ENCODE results near the gene IFNL4. TPM values are rescaled to one million over a fixed set of nuclear protein-coding genes. Genes with fewer than 3 reads are reported as not detected.
A peak's percentile ranks its signal among the peaks of the same experiment; 100 is the strongest.
"Not testable (repeated sequence)": the region's sequence is repeated elsewhere in the genome, so short reads cannot be mapped to it uniquely, and the experiment has no call there.

Gene IFNL4
- total RNA-seq, 1 donor from 2014 or later, result not detected

DNA sequence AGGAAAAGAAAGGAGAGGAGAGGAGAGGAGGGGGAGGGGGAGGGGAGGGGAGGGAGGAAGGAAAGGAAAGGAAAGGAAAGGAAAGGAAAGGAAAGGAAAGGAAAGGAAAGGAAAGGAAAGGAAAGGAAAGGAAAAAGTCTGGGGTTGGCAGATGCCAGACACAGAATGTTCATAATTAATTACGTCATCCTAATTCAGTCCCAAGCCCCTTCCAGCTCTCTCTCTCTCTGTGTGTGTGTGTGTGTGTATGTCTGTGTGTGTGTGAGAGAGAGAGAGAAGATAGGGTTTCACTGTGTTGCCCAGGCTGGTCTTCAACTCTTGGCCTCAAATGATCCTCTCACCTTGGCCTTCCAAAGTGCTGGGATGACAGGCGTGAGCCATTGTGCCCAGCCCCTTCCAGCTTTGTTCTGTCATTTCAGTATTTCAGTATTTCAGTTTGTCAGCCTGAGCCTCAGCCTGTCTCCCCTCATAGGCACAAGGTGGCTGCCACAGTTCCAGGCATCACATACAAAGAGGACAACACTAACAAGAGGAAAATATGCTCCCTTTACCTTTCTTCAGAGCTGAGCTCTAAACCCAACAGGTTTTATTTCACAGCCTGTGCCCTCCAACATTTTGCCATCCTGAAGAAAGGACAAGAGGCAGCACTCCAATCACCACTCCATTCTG is 18.4 kb downstream of the IFNL4 start:
- peaks cover 12% of the 10 kb centered on the region for H3K27me3 Mint-ChIP-seq (ENCODE audit: insufficient read depth, low read depth)
- no peaks in the 10 kb centered on the region for H3K4me1 ChIP-seq
- no peak overlapping the region for H3K4me3 ChIP-seq
- H3K4me1 Mint-ChIP-seq, result no peaks in the 10 kb centered on the region
- H3K36me3 Mint-ChIP-seq, result no peaks in the 10 kb centered on the region
- H3K36me3 ChIP-seq, result no peaks in the 10 kb centered on the region
- H3K27ac Mint-ChIP-seq, result no peak overlapping the region
- no peak overlapping the region for H3K9ac ChIP-seq
- TF ChIP-seq, protein P1, sequence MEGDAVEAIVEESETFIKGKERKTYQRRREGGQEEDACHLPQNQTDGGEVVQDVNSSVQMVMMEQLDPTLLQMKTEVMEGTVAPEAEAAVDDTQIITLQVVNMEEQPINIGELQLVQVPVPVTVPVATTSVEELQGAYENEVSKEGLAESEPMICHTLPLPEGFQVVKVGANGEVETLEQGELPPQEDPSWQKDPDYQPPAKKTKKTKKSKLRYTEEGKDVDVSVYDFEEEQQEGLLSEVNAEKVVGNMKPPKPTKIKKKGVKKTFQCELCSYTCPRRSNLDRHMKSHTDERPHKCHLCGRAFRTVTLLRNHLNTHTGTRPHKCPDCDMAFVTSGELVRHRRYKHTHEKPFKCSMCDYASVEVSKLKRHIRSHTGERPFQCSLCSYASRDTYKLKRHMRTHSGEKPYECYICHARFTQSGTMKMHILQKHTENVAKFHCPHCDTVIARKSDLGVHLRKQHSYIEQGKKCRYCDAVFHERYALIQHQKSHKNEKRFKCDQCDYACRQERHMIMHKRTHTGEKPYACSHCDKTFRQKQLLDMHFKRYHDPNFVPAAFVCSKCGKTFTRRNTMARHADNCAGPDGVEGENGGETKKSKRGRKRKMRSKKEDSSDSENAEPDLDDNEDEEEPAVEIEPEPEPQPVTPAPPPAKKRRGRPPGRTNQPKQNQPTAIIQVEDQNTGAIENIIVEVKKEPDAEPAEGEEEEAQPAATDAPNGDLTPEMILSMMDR (IDR thresholded peaks at IDR 0.05), result no peak
- no peak for TF ChIP-seq EZH2 (IDR thresholded peaks at IDR 0.05)
- TF ChIP-seq EZH2phosphoT487 (IDR thresholded peaks at IDR 0.05), result no peak
- H3K4me3 Mint-ChIP-seq, result no peak overlapping the region
- no peaks in the 10 kb centered on the region for H3K9me3 ChIP-seq (ENCODE audit: low read depth)
- H2AFZ ChIP-seq (replicated peaks), result no peak overlapping the region
- H3K9me3 Mint-ChIP-seq, result no peaks in the 10 kb centered on the region
- H4K20me1 ChIP-seq (ENCODE audit: low read depth), result no peaks in the 10 kb centered on the region
- no peak overlapping the region for H3K4me2 ChIP-seq
- H3K27ac ChIP-seq, result no peak overlapping the region
- DNase-seq (ENCODE audit: low spot score), result no peak
- peaks cover 78% of the 10 kb centered on the region for H3K27me3 ChIP-seq
- no peaks in the 10 kb centered on the region for H3K79me2 ChIP-seq (ENCODE audit: low read depth)
- no peaks in the 10 kb centered on the region for H3F3A ChIP-seq (ENCODE audit: low read depth)

DNA sequence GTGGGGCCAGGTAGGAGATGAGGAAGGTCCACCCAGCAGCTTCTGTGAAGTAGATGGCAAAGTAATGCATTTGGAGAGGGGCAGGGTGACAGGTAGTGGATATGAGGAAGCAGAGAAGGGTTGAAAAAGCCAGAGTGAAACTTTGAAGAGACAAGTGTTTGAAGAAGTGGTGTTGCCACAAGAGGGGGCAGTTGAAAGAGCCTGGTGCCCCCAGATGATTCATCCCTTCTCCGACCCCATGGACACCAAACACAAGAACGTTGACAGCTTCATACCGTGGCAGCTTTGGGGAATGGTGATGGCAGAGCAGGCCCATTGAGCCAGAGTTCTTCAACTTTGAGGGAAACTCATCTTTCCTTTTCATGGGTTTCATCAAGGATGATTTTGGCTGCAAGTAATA is 23.7 kb downstream of the IFNL4 start:
- Mint-ChIP-seq H3K27ac (no peak overlapping the region), H3K4me3 (peak overlapping the region; percentile 15)
- DNase-seq (ENCODE audit: low spot score), result peak; percentile 44

DNA sequence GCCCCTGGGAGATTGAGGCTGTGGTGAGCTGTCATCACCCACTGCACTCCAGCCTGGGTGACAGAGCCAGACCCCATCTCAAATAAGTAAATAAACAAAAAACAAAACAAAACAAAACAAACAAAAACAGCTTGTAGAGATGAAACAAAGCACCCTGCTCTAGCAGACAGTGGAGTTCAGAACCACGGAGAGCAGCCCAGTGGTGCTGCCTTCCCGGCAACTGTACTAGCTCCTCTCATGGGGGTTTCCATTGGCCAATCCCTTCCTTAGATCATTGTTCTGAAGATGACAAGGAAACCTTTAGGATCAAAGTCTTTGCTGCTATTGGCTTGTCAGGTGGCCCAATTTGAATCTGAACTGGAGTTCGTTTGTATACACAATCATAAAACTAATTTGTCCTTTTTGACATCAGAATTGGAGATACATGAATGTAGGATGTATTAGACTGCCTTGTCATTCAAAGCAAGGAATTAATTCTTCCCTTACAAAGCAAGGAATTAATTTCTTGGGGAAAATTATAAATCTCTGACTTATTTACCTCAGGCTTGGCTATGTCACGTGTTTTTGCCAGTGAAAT is 24.9 kb downstream of the IFNL4 start:
- Histone ChIP-seq H3K9ac (no peak overlapping the region), H3K36me3 (no peaks in the 10 kb centered on the region), H2AFZ (replicated peaks) (no peak overlapping the region), H3K79me2 (ENCODE audit: low read depth) (no peaks in the 10 kb centered on the region), H3K27me3 (peaks cover 66% of the 10 kb centered on the region), H3K4me3 (no peak overlapping the region), H3K4me1 (no peaks in the 10 kb centered on the region), H3F3A (ENCODE audit: low read depth) (no peaks in the 10 kb centered on the region), H3K9me3 (ENCODE audit: low read depth) (no peaks in the 10 kb centered on the region), H4K20me1 (ENCODE audit: low read depth) (no peaks in the 10 kb centered on the region), H3K27ac (no peak overlapping the region), H3K4me2 (no peak overlapping the region)
- TF ChIP-seq EZH2 (IDR thresholded peaks at IDR 0.05) (no peak), EZH2phosphoT487 (IDR thresholded peaks at IDR 0.05) (no peak)
- TF ChIP-seq, protein P1 (IDR thresholded peaks at IDR 0.05), result no peak
- Mint-ChIP-seq H3K9me3 (no peaks in the 10 kb centered on the region), H3K4me3 (no peak overlapping the region), H3K27me3 (ENCODE audit: insufficient read depth, low read depth) (peaks cover 20% of the 10 kb centered on the region), H3K36me3 (no peaks in the 10 kb centered on the region), H3K4me1 (no peaks in the 10 kb centered on the region), H3K27ac (no peak overlapping the region)
- DNase-seq (ENCODE audit: low spot score), result peak; percentile 84

More for the DNA sequence above, 23.7 kb downstream of the IFNL4 start:
- TF ChIP-seq, protein P1 (IDR thresholded peaks at IDR 0.05), result peak; percentile 28
- no peak for TF ChIP-seq EZH2 (IDR thresholded peaks at IDR 0.05)
- no peak for TF ChIP-seq EZH2phosphoT487 (IDR thresholded peaks at IDR 0.05)
- no peak overlapping the region for H3K27ac ChIP-seq
- no peaks in the 10 kb centered on the region for H3K4me1 Mint-ChIP-seq
- H3K4me1 ChIP-seq, result no peaks in the 10 kb centered on the region
- H4K20me1 ChIP-seq (ENCODE audit: low read depth), result no peaks in the 10 kb centered on the region
- no peaks in the 10 kb centered on the region for H3K36me3 ChIP-seq
- no peak overlapping the region for H3K9ac ChIP-seq
- H3K79me2 ChIP-seq (ENCODE audit: low read depth), result no peaks in the 10 kb centered on the region
- no peak overlapping the region for H3K4me2 ChIP-seq
- no peaks in the 10 kb centered on the region for H3K9me3 Mint-ChIP-seq
- no peaks in the 10 kb centered on the region for H3F3A ChIP-seq (ENCODE audit: low read depth)
- H3K4me3 ChIP-seq, result no peak overlapping the region
- peaks cover 20% of the 10 kb centered on the region for H3K27me3 Mint-ChIP-seq (ENCODE audit: insufficient read depth, low read depth)
- H3K9me3 ChIP-seq (ENCODE audit: low read depth), result no peaks in the 10 kb centered on the region
- H3K27me3 ChIP-seq, result peaks cover 70% of the 10 kb centered on the region
- H3K36me3 Mint-ChIP-seq, result no peaks in the 10 kb centered on the region
- no peak overlapping the region for H2AFZ ChIP-seq (replicated peaks)

DNA sequence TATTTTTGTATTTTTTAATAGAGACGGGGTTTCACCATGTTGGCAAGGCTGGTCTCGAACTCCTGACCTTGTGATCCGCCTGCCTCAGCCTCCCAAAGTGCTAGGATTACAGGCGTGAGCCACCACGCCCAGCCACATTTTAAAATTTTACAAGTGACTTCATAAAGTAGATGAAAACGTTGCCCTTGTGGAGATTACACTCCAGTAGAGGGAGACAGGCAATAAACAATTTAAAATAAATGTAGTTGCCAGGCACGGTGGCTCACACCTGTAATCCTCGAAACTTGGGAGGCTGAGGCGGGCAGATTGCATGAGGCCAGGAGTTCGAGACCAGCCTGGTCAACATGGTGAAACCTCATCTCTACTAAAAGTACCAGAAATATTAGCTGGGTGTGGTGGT is 29.5 kb downstream of the IFNL4 start:
- H3K27me3 Mint-ChIP-seq (ENCODE audit: insufficient read depth, low read depth), result peaks cover 13% of the 10 kb centered on the region
- H3K9ac ChIP-seq; H3K4me2 ChIP-seq; H3K4me3 ChIP-seq; H3K9me3 Mint-ChIP-seq; H3K4me1 ChIP-seq; H4K20me1 ChIP-seq (ENCODE audit: low read depth); H3K36me3 ChIP-seq; DNase-seq (ENCODE audit: low spot score); H2AFZ ChIP-seq (replicated peaks); H3K27ac ChIP-seq; H3K9me3 ChIP-seq (ENCODE audit: low read depth); H3K36me3 Mint-ChIP-seq; H3K4me3 Mint-ChIP-seq; H3K27ac Mint-ChIP-seq; H3K79me2 ChIP-seq (ENCODE audit: low read depth); H3F3A ChIP-seq (ENCODE audit: low read depth); H3K4me1 Mint-ChIP-seq: not testable (repeated sequence)
- H3K27me3 ChIP-seq, result peaks cover 30% of the 10 kb centered on the region

Data from neural progenitor cell (in vitro differentiated cells).